CD4-positive, alpha-beta T cell (primary cell): Measurements from ENCODE around the gene COL5A1. TPM values are rescaled to one million over a fixed set of nuclear protein-coding genes. Genes with fewer than 3 reads are reported as not detected.

Source experiments
- ATAC-seq: fragments of 200-7000 bp; cut with Tn5 transposase; one replicate; pipeline ENCODE4 v1.10.0; 2022; ENCODE audit warnings: mild to moderate bottlenecking; ENCODE audit not compliant: poor library complexity
- CTCF ChIA-PET: fragments of 350-600 bp; sonication (Branson Sonifier 250); formaldehyde crosslinking; loops from one replicate; lab custom pipeline; 2021; ENCODE audit warnings: antibody characterized with exemption, inconsistent platforms; lab: Charles Lee
- POLR2A ChIA-PET: fragments of 350-600 bp; sonication (Branson Sonifier 250); formaldehyde crosslinking; loops from one replicate; lab custom pipeline; 2021; ENCODE audit warnings: antibody characterized with exemption, inconsistent platforms; lab: Charles Lee
- DNase-seq, 14 experiments: peaks; one replicate each; pipeline ENCODE4 v3.0.0-alpha.2; 2013 to 2020; ENCODE audit warnings: mixed read lengths in 2 of 14
- H3K27ac ChIP-seq, 2 donors: one replicate each; pipeline versions ENCODE4 v1.5.1 to v1.7.0; 2013; ENCODE audit warnings: low read length in 2 of 2, low read depth in 1 of 2, mild to moderate bottlenecking in 1 of 2
- H3K27me3 ChIP-seq, 2 experiments: 1 replicate in 1 of 2; 2 replicates in 1 of 2; pipeline versions ENCODE4 v1.6.1 to v1.7.0; 2013; ENCODE audit warnings: low read length in 2 of 2, control low read depth in 1 of 2, mild to moderate bottlenecking in 1 of 2, moderate library complexity in 1 of 2; ENCODE audit not compliant: insufficient read depth in 2 of 2, control insufficient read depth in 1 of 2
- H3K36me3 ChIP-seq: one replicate; pipeline ENCODE4 v1.6.1; 2013; ENCODE audit warnings: low read length, control low read depth; ENCODE audit not compliant: insufficient read depth
- H3K4me1 ChIP-seq: one replicate; pipeline ENCODE4 v1.6.1; 2013; ENCODE audit warnings: low read length, control low read depth; ENCODE audit not compliant: insufficient read depth
- H3K4me3 ChIP-seq: one replicate; pipeline ENCODE4 v1.5.1; 2013; ENCODE audit warnings: mild to moderate bottlenecking, low read length, moderate library complexity
- H3K9me3 ChIP-seq, 2 experiments: 1 replicate in 1 of 2; 2 replicates in 1 of 2; pipeline versions ENCODE4 v1.6.1 to v1.7.0; 2013; ENCODE audit warnings: low read length in 2 of 2, mild to moderate bottlenecking in 2 of 2, control low read depth in 1 of 2, moderate library complexity in 1 of 2; ENCODE audit not compliant: control insufficient read depth in 1 of 2, insufficient read depth in 1 of 2
- H3K27ac Mint-ChIP-seq: one replicate; pipeline ENCODE4 v1.8.0; 2020; ENCODE audit warnings: mixed read lengths
- H3K27me3 Mint-ChIP-seq: one replicate; pipeline ENCODE4 v1.8.0; 2021; ENCODE audit warnings: mixed read lengths
- H3K36me3 Mint-ChIP-seq: one replicate; pipeline ENCODE4 v1.8.0; 2021; ENCODE audit warnings: low read depth, mixed read lengths
- H3K4me1 Mint-ChIP-seq: one replicate; pipeline ENCODE4 v1.8.0; 2021; ENCODE audit warnings: low read depth, mixed read lengths
- H3K4me3 Mint-ChIP-seq: one replicate; pipeline ENCODE4 v1.8.0; 2020; ENCODE audit warnings: mild to moderate bottlenecking, mixed read lengths
- H3K9me3 Mint-ChIP-seq: one replicate; pipeline ENCODE4 v1.8.0; 2020; ENCODE audit warnings: mixed read lengths
- CTCF ChIP-seq: fragments of 200-600 bp; IDR thresholded peaks from one replicate; pipeline ENCODE4 v1.8.0; 2022; ENCODE audit warnings: antibody characterized with exemption, mild to moderate bottlenecking
- intact Hi-C, 2 experiments: fragments of 100-400 bp; cut with DNase I in 1 of 2; cut with micrococcal nuclease in 1 of 2; formaldehyde crosslinking; loops; one replicate each; pipeline versions ENCODE4 v1.15.1 to v1.9.0; 2023 to 2025; cut with DNase I, micrococcal nuclease
- total RNA-seq, 174 experiments: library from RNA in 2 of 174; stranded (reverse) in 2 of 174; gene quantifications; one replicate each; pipeline ENCODE4 v1.2.3 and lab custom pipeline; 2021 to 2026

The COL5A1 gene
- total RNA-seq, 2 experiments from 2014 or later: 0.41 to 0.50 TPM

- no peak overlapping the region for H3K27ac ChIP-seq
- H3K4me3 ChIP-seq: no peak overlapping the region
- H3K27me3 ChIP-seq: no peaks in the 10 kb centered on the region
- Mint-ChIP-seq H3K9me3 (no peaks in the 10 kb centered on the region), H3K36me3 (no peaks in the 10 kb centered on the region), H3K4me1 (no peaks in the 10 kb centered on the region), H3K27me3 (no peaks in the 10 kb centered on the region), H3K4me3 (no peak overlapping the region), H3K27ac (no peak overlapping the region)
- no peaks in the 10 kb centered on the region for H3K36me3 ChIP-seq
- DNase-seq: no peak
- no peak for ATAC-seq
- no peak for TF ChIP-seq CTCF
- intact Hi-C loops: no loop called here
- ChIA-PET POLR2A (no interaction called here), CTCF (no interaction called here)
- H3K4me1 ChIP-seq: no peaks in the 10 kb centered on the region
- no peaks in the 10 kb centered on the region for H3K9me3 ChIP-seq
Observed at GRCh38 chr9:134755221-134755907, 113.8 kb downstream of the COL5A1 start.

DNA sequence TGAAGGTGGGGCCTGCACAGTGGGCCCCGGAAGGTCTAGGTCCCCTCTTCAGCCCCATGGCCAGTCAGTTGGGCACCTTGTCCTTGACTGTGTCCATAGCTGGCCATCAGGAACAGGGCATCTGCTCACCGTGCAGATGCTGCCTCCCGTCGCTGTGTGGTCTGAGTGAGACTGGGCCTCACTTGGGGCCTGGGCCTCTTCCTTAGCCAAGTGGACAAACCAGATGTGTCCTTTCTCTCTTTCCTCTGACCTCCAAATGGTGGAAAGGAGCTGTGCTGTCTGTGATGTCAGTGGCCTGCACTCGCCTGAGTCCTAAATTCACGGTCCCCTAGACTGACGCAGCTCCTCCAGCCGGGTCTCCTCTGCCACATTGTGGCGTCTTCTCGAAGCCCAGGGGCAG, 114.5 kb downstream of the COL5A1 start:
- no peaks in the 10 kb centered on the region for H3K36me3 Mint-ChIP-seq
- no peak overlapping the region for H3K4me3 Mint-ChIP-seq

DNA sequence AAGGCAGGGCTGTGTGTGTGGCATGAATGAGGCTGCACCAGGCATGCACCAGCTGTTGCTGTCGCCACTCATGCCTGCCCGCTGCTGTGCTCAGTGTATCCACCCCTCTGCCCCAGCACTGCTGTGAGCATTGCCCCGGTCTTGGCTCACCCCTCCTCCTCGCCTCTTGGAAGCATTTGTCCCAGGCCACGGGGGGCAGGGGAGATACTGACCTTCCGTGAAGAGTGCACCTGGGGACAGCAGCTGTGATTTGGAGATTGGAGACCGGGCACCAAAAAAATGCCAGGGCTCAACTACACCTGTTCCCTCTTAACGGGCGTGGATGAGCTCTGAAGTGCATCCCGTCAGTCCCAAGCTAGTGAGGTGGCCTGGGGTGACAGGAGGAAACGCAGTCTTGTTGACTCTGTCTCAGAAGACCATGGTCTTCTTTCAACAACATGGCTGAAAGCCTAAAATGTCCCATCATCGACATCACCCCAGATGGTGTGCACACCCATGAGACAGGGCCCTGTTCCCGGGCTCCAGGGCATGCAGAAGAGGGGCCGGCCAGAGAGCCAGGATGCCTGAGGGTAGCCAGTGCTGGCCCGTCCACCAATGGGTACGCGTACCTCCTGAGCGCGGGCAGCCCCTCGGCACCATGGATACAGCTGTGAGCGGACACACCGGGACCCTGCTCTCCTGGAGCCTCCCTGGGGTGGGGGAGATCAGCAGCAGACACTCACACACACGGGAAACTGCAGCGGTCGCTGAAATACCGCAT, 115.8 kb downstream of the COL5A1 start:
- no peak for ATAC-seq
- H3K27ac ChIP-seq: no peak overlapping the region
- CTCF ChIA-PET: no interaction called here
- no peaks in the 10 kb centered on the region for H3K9me3 ChIP-seq
- no peak for TF ChIP-seq CTCF
- Mint-ChIP-seq H3K4me1 (no peaks in the 10 kb centered on the region), H3K27ac (no peak overlapping the region), H3K9me3 (no peaks in the 10 kb centered on the region), H3K27me3 (no peaks in the 10 kb centered on the region), H3K4me3 (no peak overlapping the region), H3K36me3 (no peaks in the 10 kb centered on the region)
- no peak overlapping the region for H3K4me3 ChIP-seq
- POLR2A ChIA-PET: no interaction called here
- intact Hi-C loops: no loop called here
- no peak for DNase-seq
- no peaks in the 10 kb centered on the region for H3K4me1 ChIP-seq
- no peaks in the 10 kb centered on the region for H3K27me3 ChIP-seq
- no peaks in the 10 kb centered on the region for H3K36me3 ChIP-seq

More for the DNA sequence above, 114.5 kb downstream of the COL5A1 start:
- ChIA-PET CTCF (no interaction called here), POLR2A (no interaction called here)
- no peak overlapping the region for H3K27ac Mint-ChIP-seq
- no peak for DNase-seq
- intact Hi-C loops: no loop called here
- no peaks in the 10 kb centered on the region for H3K4me1 Mint-ChIP-seq
- H3K9me3 Mint-ChIP-seq: no peaks in the 10 kb centered on the region
- Histone ChIP-seq H3K27me3 (no peaks in the 10 kb centered on the region), H3K27ac (no peak overlapping the region), H3K36me3 (no peaks in the 10 kb centered on the region), H3K4me3 (no peak overlapping the region), H3K9me3 (no peaks in the 10 kb centered on the region), H3K4me1 (no peaks in the 10 kb centered on the region)
- H3K27me3 Mint-ChIP-seq: no peaks in the 10 kb centered on the region
- ATAC-seq: no peak
- no peak for TF ChIP-seq CTCF
